CD4-positive, alpha-beta memory T cell (primary cell): Measurements from ENCODE around the gene ODF4. TPM values are rescaled to one million over a fixed set of nuclear protein-coding genes. Genes with fewer than 3 reads are reported as not detected.
A peak's percentile ranks its signal among the peaks of the same experiment; 100 is the strongest.

Source experiments
- CTCF ChIA-PET: fragments of 350-600 bp; sonication (Branson Sonifier 250); formaldehyde crosslinking; loops from one replicate; lab custom pipeline; 2021; ENCODE audit warnings: inconsistent platforms; ENCODE audit not compliant: partially characterized antibody; lab: Charles Lee
- POLR2A ChIA-PET: fragments of 350-600 bp; sonication (Branson Sonifier 250); formaldehyde crosslinking; loops from one replicate; lab custom pipeline; 2021; ENCODE audit not compliant: partially characterized antibody; lab: Charles Lee
- DNase-seq, 5 donors: peaks; one replicate each; pipeline versions ENCODE4 v3.0.0 to v3.0.0-alpha.2; 2020 to 2022; ENCODE audit warnings: mixed read lengths in 1 of 5
- H3K27ac ChIP-seq: one replicate; pipeline ENCODE4 v1.7.0; 2013; ENCODE audit warnings: low read depth, low read length
- H3K27me3 ChIP-seq: 2 replicates; pipeline ENCODE4 v1.7.0; 2013; ENCODE audit warnings: mild to moderate bottlenecking, low read length, moderate library complexity; ENCODE audit not compliant: insufficient read depth
- H3K36me3 ChIP-seq: 2 replicates; pipeline ENCODE4 v1.7.0; 2013; ENCODE audit warnings: mild to moderate bottlenecking, low read length, moderate library complexity; ENCODE audit not compliant: insufficient read depth
- H3K4me1 ChIP-seq: 2 replicates; pipeline ENCODE4 v1.7.0; 2013; ENCODE audit warnings: mild to moderate bottlenecking, low read length, moderate library complexity; ENCODE audit not compliant: insufficient read depth
- H3K4me3 ChIP-seq, 2 donors: one replicate each; pipeline ENCODE4 v1.7.0; 2013; ENCODE audit warnings: low read length in 2 of 2, mild to moderate bottlenecking in 1 of 2
- H3K9me3 ChIP-seq, 2 donors: one replicate each; pipeline ENCODE4 v1.7.0; 2013; ENCODE audit warnings: low read length in 2 of 2, control low read depth in 1 of 2; ENCODE audit not compliant: control insufficient read depth in 1 of 2
- H3K27ac Mint-ChIP-seq, 7 donors: one replicate each; pipeline ENCODE4 v1.8.0; 2020 to 2021; ENCODE audit warnings: mixed read lengths in 7 of 7, mild to moderate bottlenecking in 6 of 7, inconsistent platforms in 3 of 7, moderate library complexity in 3 of 7
- H3K27me3 Mint-ChIP-seq, 2 donors: one replicate each; pipeline ENCODE4 v1.8.0; 2020 to 2021; ENCODE audit warnings: mixed read lengths in 2 of 2
- H3K36me3 Mint-ChIP-seq, 2 donors: one replicate each; pipeline ENCODE4 v1.8.0; 2020 to 2021; ENCODE audit warnings: mixed read lengths in 2 of 2, inconsistent platforms in 1 of 2, mild to moderate bottlenecking in 1 of 2
- H3K4me1 Mint-ChIP-seq, 4 donors: one replicate each; pipeline ENCODE4 v1.8.0; 2020 to 2021; ENCODE audit warnings: mixed read lengths in 4 of 4, mild to moderate bottlenecking in 1 of 4
- H3K4me3 Mint-ChIP-seq, 8 donors: one replicate each; pipeline ENCODE4 v1.8.0; 2020 to 2021; ENCODE audit warnings: mixed read lengths in 8 of 8, mild to moderate bottlenecking in 7 of 8, moderate library complexity in 6 of 8, inconsistent platforms in 3 of 8
- H3K9me3 Mint-ChIP-seq, 8 donors: one replicate each; pipeline ENCODE4 v1.8.0; 2020 to 2021; ENCODE audit warnings: mixed read lengths in 8 of 8, mild to moderate bottlenecking in 5 of 8, inconsistent platforms in 3 of 8, moderate library complexity in 1 of 8
- intact Hi-C: fragments of 100-400 bp; cut with micrococcal nuclease; formaldehyde crosslinking; loops from one replicate; pipeline ENCODE4 v1.15.1; 2023
- polyA plus RNA-seq, 2 donors: library from polyadenylated mRNA; unstranded; fragments of 300-500 nt; fragmentation: Illumina TruSeq; gene quantifications; one replicate each; pipeline ENCODE4 v1.2.3, GENCODE V29; 2021
- total RNA-seq, 2 experiments: library from RNA; stranded (reverse); gene quantifications; one replicate each; pipeline ENCODE4 v1.2.3, GENCODE V29; 2021

ODF4 gene
- total and polyA plus RNA-seq, 4 experiments from 2014 or later: not detected

- Histone ChIP-seq H3K4me3 (no peak overlapping the region), H3K27me3 (no peaks in the 10 kb centered on the region), H3K36me3 (no peaks in the 10 kb centered on the region), H3K9me3 (no peaks in the 10 kb centered on the region), H3K4me1 (no peaks in the 10 kb centered on the region), H3K27ac (no peak overlapping the region)
- ChIA-PET CTCF (no interaction called here), POLR2A (interaction anchor here (0.7 kb wide), 1 partner anchor 1170 kb away, joined by 3 read pairs; no protein-coding TSS in a partner anchor)
- no peaks in the 10 kb centered on the region for H3K27me3 Mint-ChIP-seq
- intact Hi-C loops: no loop called here
- H3K4me1 Mint-ChIP-seq: peaks cover 3 to 17% (median 8%) of the 10 kb centered on the region in 4 donors
- no peaks in the 10 kb centered on the region for H3K36me3 Mint-ChIP-seq
- no peak overlapping the region for H3K27ac Mint-ChIP-seq
- H3K9me3 Mint-ChIP-seq: no peaks in the 10 kb centered on the region
- DNase-seq: no peak
- no peak overlapping the region for H3K4me3 Mint-ChIP-seq
These were observed 18.3 kb downstream of the ODF4 start for GRCh38 chr17:8357910-8358309.

- H3K36me3 ChIP-seq: no peaks in the 10 kb centered on the region
- Mint-ChIP-seq H3K36me3 (no peaks in the 10 kb centered on the region), H3K4me3 (no peak overlapping the region), H3K4me1 (peaks cover 3 to 17% (median 10%) of the 10 kb centered on the region in 4 donors), H3K27ac (peak overlapping the region in 1 of 7 donors; percentile 39), H3K27me3 (no peaks in the 10 kb centered on the region), H3K9me3 (no peaks in the 10 kb centered on the region)
- no peak overlapping the region for H3K27ac ChIP-seq
- intact Hi-C loops: no loop called here
- H3K4me3 ChIP-seq: no peak overlapping the region
- ChIA-PET POLR2A (interaction anchor here (1.8 kb wide), 1 partner anchor 24 kb away, joined by 4 read pairs; no protein-coding TSS in a partner anchor), CTCF (interaction anchor here (1.3 to 1.4 kb wide), 2 partner anchors 17 to 18 kb away, joined by 5 read pairs; partner anchors contain the start of gene KRABD2)
- H3K27me3 ChIP-seq: no peaks in the 10 kb centered on the region
- no peak for DNase-seq
- no peaks in the 10 kb centered on the region for H3K9me3 ChIP-seq
- no peaks in the 10 kb centered on the region for H3K4me1 ChIP-seq
These were observed 20.1 kb downstream of the ODF4 start for GRCh38 chr17:8359769-8360168.

- ChIA-PET POLR2A (interaction anchor here (1.8 kb wide), 1 partner anchor 24 kb away, joined by 4 read pairs; no protein-coding TSS in a partner anchor), CTCF (interaction anchor here (1.3 kb wide), 1 partner anchor 17 kb away, joined by 5 read pairs; the partner anchor contains the start of gene KRABD2)
- Mint-ChIP-seq H3K27me3 (no peaks in the 10 kb centered on the region), H3K4me1 (peaks cover 3 to 17% (median 10%) of the 10 kb centered on the region in 4 donors), H3K4me3 (no peak overlapping the region), H3K36me3 (no peaks in the 10 kb centered on the region), H3K9me3 (no peaks in the 10 kb centered on the region), H3K27ac (no peak overlapping the region)
- intact Hi-C loops: no loop called here
- Histone ChIP-seq H3K9me3 (no peaks in the 10 kb centered on the region), H3K36me3 (no peaks in the 10 kb centered on the region), H3K27me3 (no peaks in the 10 kb centered on the region), H3K4me1 (no peaks in the 10 kb centered on the region), H3K4me3 (no peak overlapping the region), H3K27ac (no peak overlapping the region)
- no peak for DNase-seq
These were observed 20.6 kb downstream of the ODF4 start for GRCh38 chr17:8360260-8360659.

- Mint-ChIP-seq H3K9me3 (no peaks in the 10 kb centered on the region), H3K36me3 (no peaks in the 10 kb centered on the region), H3K4me3 (no peak overlapping the region), H3K27ac (no peak overlapping the region), H3K4me1 (peaks cover 3 to 17% (median 10%) of the 10 kb centered on the region in 4 donors), H3K27me3 (no peaks in the 10 kb centered on the region)
- ChIA-PET CTCF (interaction anchor here (1.3 kb wide), 1 partner anchor 17 kb away, joined by 5 read pairs; the partner anchor contains the start of gene KRABD2), POLR2A (interaction anchor here (1.8 kb wide), 1 partner anchor 25 kb away, joined by 4 read pairs; no protein-coding TSS in a partner anchor)
- no peak overlapping the region for H3K4me3 ChIP-seq
- no peak for DNase-seq
- no peak overlapping the region for H3K27ac ChIP-seq
- no peaks in the 10 kb centered on the region for H3K4me1 ChIP-seq
- H3K9me3 ChIP-seq: no peaks in the 10 kb centered on the region
- intact Hi-C loops: no loop called here
- H3K36me3 ChIP-seq: no peaks in the 10 kb centered on the region
- no peaks in the 10 kb centered on the region for H3K27me3 ChIP-seq
These were observed 21.1 kb downstream of the ODF4 start for GRCh38 chr17:8360751-8361150.

GRCh38 chr17:8362651-8363332 is 23.2 kb downstream of the ODF4 start:
- Histone ChIP-seq H3K4me3 (no peak overlapping the region), H3K27me3 (no peaks in the 10 kb centered on the region), H3K4me1 (no peaks in the 10 kb centered on the region), H3K36me3 (no peaks in the 10 kb centered on the region), H3K27ac (no peak overlapping the region), H3K9me3 (no peaks in the 10 kb centered on the region)
- ChIA-PET CTCF (no interaction called here), POLR2A (no interaction called here)
- Mint-ChIP-seq H3K4me3 (no peak overlapping the region), H3K9me3 (no peaks in the 10 kb centered on the region), H3K36me3 (peaks cover 3 to 4% of the 10 kb centered on the region in 2 donors), H3K27ac (no peak overlapping the region), H3K4me1 (peaks cover 4 to 17% (median 10%) of the 10 kb centered on the region in 4 donors), H3K27me3 (no peaks in the 10 kb centered on the region)
- intact Hi-C loops: no loop called here
- DNase-seq: no peak

- Mint-ChIP-seq H3K27ac (peak overlapping the region in 1 of 7 donors; percentile 53), H3K4me3 (no peak overlapping the region), H3K27me3 (no peaks in the 10 kb centered on the region), H3K36me3 (peaks cover 17 to 20% of the 10 kb centered on the region in 2 donors), H3K9me3 (no peaks in the 10 kb centered on the region), H3K4me1 (peaks cover 3 to 9% (median 6%) of the 10 kb centered on the region in 4 donors)
- Histone ChIP-seq H3K36me3 (peaks cover 13% of the 10 kb centered on the region), H3K27me3 (no peaks in the 10 kb centered on the region), H3K27ac (no peak overlapping the region), H3K9me3 (no peaks in the 10 kb centered on the region), H3K4me1 (no peaks in the 10 kb centered on the region), H3K4me3 (no peak overlapping the region)
- ChIA-PET POLR2A (no interaction called here), CTCF (interaction anchor here (1.3 kb wide), 1 partner anchor 12 kb away, joined by 3 read pairs; the partner anchor contains the start of gene KRABD2)
- intact Hi-C loops: no loop called here
- DNase-seq: no peak
These were observed 25.5 kb downstream of the ODF4 start for GRCh38 chr17:8365143-8365542.

GRCh38 chr17:8366231-8366630 is 26.6 kb downstream of the ODF4 start:
- Mint-ChIP-seq H3K9me3 (no peaks in the 10 kb centered on the region), H3K4me1 (peaks cover under 1 to 3% (median 2%) of the 10 kb centered on the region in 4 donors), H3K4me3 (no peak overlapping the region), H3K36me3 (peaks cover 23% of the 10 kb centered on the region in 2 donors), H3K27ac (peak overlapping the region in 1 of 7 donors; percentile 37), H3K27me3 (no peaks in the 10 kb centered on the region)
- Histone ChIP-seq H3K4me3 (no peak overlapping the region), H3K27ac (no peak overlapping the region), H3K27me3 (no peaks in the 10 kb centered on the region), H3K9me3 (no peaks in the 10 kb centered on the region), H3K36me3 (peaks cover 14% of the 10 kb centered on the region), H3K4me1 (no peaks in the 10 kb centered on the region)
- CTCF ChIA-PET: no interaction called here
- intact Hi-C loops: no loop called here
- POLR2A ChIA-PET: no interaction called here
- no peak for DNase-seq
